ENCODE data around the gene BPIFB6. TPM values are rescaled to one million over a fixed set of nuclear protein-coding genes. Genes with fewer than 3 reads are reported as not detected.

BPIFB6 gene
- total RNA-seq, 3 donors from 2014 or later: not detected

- no peak for DNase-seq (ENCODE audit: low spot score in 2 of 2)
- Histone ChIP-seq H3K4me3 (no peak overlapping the region), H3K27me3 (no peaks in the 10 kb centered on the region), H3K4me1 (no peaks in the 10 kb centered on the region), H3K9me3 (peaks cover 0 to 6% of the 10 kb centered on the region in 2 donors), H3K36me3 (no peaks in the 10 kb centered on the region), H3K27ac (no peak overlapping the region)
- TF ChIP-seq CTCF (IDR thresholded peaks at IDR 0.05) (no peak), POLR2AphosphoS5 (IDR thresholded peaks at IDR 0.05) (no peak), POLR2A (IDR thresholded peaks at IDR 0.05) (no peak)
- intact Hi-C loops (cut with DNase I; ENCODE audit: low total_unique reads): no loop called here
These were observed 29.2 kb upstream of the BPIFB6 start for GRCh38 chr20:33002087-33002808.

GRCh38 chr20:33004141-33004751, 27.2 kb upstream of the BPIFB6 start, which contains the start of gene SUN5:
Gene SUN5 (minus strand): TSS chr20:33004433. CDS start chr20:33004340, 93 bp downstream.
- TF ChIP-seq POLR2AphosphoS5 (IDR thresholded peaks at IDR 0.05) (no peak), CTCF (IDR thresholded peaks at IDR 0.05) (no peak), POLR2A (IDR thresholded peaks at IDR 0.05) (no peak)
- intact Hi-C loops (cut with DNase I; ENCODE audit: low total_unique reads): no loop called here
- H3K4me3 ChIP-seq: no peak within 1 kb of the TSS
- H3K9me3 ChIP-seq: peaks cover 0 to 6% of the 10 kb centered on the region in 2 donors
- no peaks in the 10 kb centered on the region for H3K36me3 ChIP-seq
- no peaks in the 10 kb centered on the region for H3K4me1 ChIP-seq
- no peak within 1 kb of the TSS for H3K27ac ChIP-seq
- H3K27me3 ChIP-seq: no peaks in the 10 kb centered on the region
- DNase-seq (ENCODE audit: low spot score in 2 of 2): no peak

DNA sequence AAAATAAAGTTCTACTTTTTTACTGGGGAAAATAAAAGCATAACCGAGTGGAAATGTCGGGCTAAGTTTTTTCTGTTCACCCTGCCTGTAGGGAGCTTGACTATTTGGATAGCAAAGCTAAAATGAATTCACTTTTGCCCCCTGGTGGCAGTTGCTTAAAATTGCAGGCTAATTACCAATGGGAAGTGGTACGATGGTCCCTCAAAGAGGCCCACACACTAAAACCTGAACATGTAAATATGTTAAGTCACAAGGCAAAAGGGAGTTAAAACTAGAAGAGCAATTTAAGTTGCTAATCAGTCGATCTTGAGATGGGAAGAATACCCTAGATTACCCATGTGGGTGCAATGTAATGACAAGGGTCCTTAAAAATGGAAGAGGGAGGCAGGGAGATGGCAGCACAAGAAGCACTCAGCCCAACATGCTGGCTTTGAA, 26.3 kb upstream of the BPIFB6 start:
- TF ChIP-seq POLR2A (IDR thresholded peaks at IDR 0.05) (no peak), POLR2AphosphoS5 (IDR thresholded peaks at IDR 0.05) (no peak), CTCF (IDR thresholded peaks at IDR 0.05) (no peak)
- DNase-seq (ENCODE audit: low spot score in 2 of 2): no peak
- intact Hi-C loops (cut with DNase I; ENCODE audit: low total_unique reads): no loop called here
- Histone ChIP-seq H3K4me3 (no peak overlapping the region), H3K9me3 (peaks cover 0 to 6% of the 10 kb centered on the region in 2 donors), H3K27ac (no peak overlapping the region), H3K36me3 (no peaks in the 10 kb centered on the region), H3K4me1 (no peaks in the 10 kb centered on the region), H3K27me3 (no peaks in the 10 kb centered on the region)

DNA sequence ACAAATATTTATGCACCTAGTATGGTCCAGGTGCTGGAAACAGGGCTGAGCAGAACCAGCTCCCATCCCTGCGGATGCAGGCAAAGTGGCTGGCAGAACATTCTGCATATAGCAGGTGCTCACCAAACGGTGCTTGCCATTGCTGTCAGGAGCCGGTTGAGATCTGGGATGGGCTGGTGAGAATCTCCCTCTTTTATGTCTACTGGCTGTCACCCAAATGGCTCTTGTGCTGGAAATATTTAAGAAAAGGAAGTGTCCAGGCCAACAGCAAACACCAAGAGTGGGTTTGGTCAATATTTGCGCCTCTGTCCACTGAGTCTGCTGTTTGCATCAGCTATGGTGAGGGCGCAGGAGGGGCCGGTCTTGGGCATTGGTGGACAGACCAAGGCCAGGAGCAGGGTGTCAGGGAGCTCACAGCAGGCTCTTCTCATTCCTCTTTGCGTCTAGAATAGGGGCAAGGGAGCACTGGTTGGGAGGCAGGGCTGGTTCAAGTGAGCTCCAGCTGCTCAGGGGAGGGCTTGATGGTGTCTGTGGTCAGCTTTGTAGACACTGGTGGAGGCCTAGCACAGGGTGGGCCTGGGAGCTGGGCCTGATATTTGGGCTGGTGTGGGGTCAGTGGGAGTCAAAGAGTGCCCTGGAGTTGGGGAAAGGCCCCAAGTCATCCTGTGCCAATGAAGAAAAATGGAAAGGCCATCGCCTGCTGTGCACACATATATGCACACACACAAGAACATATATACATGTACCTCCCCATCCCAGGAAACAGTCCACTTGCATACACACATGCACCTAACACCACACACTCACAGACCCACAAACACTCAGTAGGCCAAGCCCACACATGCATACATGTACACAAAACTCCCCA, 25.3 kb upstream of the BPIFB6 start:
- H3K9me3 ChIP-seq: peaks cover 0 to 6% of the 10 kb centered on the region in 2 donors
- no peak overlapping the region for H3K27ac ChIP-seq
- no peaks in the 10 kb centered on the region for H3K36me3 ChIP-seq
- DNase-seq (ENCODE audit: low spot score in 2 of 2): no peak
- H3K4me3 ChIP-seq: no peak overlapping the region
- no peaks in the 10 kb centered on the region for H3K27me3 ChIP-seq
- TF ChIP-seq POLR2AphosphoS5 (IDR thresholded peaks at IDR 0.05): no peak
- no peak for TF ChIP-seq CTCF (IDR thresholded peaks at IDR 0.05)
- TF ChIP-seq POLR2A (IDR thresholded peaks at IDR 0.05): no peak
- no peaks in the 10 kb centered on the region for H3K4me1 ChIP-seq
- intact Hi-C loops (cut with DNase I; ENCODE audit: low total_unique reads): no loop called here

All from breast epithelium (tissue), 4 donors.